Fibroblast of skin of back (primary cell): ENCODE data around the gene TJP3.

Source experiments
- DNase-seq: peaks from one replicate; pipeline ENCODE4 v3.0.0-alpha.2; 2013

Gene TJP3

DNA sequence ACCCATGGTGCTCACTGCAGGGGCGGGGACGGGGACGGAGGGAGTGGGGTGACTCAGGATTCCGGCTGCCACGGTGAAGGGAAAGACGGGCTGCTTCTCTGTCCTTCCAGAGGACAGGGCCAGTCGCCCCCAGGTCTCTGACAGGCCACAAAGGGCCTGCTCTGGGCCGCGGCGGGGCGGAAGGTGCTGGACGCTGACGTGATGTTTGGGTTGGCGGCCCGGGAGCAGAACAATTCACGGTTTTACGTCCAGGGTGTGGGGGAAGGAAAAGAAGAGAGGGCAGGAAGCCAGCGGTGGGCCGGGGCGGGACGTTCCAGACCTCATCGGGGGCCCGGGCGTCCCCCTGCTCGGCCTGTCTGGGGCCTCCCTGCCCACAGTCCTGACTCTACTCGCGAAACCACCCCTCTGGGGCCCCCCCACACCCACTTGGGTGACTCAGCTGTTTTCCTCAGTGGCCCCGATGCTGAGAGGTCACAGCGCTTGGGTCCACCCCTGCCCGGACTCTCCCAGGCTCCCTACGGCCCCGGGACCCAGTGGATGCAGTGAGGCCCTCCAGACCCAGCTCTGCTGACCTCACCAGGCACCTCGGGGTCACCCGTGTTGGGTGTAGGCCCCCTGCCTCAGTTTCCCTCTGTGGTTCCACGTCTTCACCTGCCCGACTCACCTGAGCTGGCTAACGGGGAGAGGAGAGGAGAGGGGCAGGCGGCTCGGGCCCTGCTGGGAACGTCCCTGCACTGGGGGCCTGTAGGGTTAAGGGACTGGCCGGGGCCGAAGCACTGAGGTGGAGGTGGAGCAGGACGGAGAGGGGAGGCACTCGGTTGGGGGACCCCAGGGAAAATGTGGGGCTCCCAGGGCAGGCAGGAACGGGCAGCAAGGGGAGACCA is 37.1 kb upstream of the TJP3 start:
- DNase-seq = peak; percentile 22

DNA sequence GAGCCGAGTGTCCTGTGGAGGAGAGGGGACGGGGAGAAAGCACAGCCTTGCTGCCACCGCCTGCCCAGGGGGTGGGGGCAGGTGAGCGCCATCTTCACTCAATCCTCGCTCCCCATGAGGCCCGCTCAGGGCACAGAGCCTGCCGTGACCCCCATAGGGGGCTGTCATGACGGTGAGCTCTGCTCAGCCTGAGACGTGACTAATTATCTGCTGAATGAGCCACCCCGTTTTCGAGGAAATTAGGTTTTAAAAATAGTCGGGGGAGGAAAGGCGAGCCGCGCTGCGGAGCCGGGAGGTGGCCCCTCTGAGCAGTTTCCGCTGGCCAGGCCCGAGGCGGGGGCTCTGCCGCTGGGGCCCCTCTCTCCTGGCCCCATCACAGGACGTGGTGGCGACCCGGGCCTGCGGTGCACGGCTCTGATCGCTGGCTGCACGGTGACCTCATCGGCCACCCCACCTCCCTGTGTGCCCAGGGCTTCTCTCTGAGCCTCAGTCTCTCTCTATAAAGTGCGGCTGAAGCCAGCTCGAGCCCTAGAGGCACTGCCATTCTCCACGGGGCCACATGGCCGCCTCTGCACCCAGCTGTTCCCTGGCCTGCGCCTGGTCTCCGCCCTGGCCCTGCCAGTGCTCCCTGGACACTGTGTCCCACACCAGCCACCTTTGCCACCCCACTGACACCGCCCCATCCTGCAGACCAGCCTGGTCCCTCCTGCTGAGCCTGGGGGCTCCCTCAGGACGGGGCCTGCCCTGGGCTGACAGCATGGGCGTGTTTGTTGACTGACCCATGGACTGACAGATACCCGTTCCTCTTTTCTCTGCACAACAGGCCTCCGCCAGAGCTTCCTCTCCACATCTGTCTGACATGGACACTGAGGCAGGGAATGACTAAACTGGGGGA is 36.3 kb upstream of the TJP3 start:
- DNase-seq = no peak

DNA sequence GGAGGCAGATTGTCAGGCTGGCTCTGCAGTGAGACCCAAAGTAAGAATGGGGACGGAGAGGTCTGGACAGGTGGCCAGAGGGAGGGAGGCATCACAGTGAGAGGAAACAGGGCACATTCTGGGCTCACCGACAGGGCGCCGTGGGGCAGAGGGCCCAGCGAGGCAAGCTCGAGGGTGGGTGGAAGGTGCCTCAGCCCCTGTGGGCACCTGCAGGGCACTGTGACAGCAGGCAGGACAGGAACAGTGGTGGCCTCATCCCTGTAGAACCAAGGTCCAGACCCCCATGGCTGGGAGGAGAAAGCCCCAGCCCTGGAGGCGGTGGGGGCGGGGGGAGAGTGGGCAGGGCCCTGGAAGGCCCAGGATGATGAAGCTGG is 35.6 kb upstream of the TJP3 start:
- no peak for DNase-seq

DNA sequence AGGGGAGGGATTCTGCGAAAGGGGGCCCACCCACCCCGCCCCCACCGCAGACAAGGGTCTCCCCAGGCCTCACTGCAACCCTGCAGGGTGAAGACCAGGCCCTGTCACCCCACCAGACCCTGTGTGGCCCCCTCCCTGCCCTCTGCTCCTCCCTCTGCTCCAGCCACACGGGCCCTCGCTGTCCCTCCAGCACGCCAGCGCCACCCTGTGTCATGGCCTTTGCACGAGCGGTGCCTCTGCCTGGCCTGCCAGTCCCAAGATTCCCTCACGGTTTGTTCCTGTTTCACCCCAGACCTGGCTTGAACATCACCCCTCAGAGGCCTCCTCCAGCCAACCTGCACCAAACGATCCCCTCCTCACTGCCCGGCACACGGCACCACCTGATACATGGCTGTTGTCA is 35.2 kb upstream of the TJP3 start:
- DNase-seq = no peak

DNA sequence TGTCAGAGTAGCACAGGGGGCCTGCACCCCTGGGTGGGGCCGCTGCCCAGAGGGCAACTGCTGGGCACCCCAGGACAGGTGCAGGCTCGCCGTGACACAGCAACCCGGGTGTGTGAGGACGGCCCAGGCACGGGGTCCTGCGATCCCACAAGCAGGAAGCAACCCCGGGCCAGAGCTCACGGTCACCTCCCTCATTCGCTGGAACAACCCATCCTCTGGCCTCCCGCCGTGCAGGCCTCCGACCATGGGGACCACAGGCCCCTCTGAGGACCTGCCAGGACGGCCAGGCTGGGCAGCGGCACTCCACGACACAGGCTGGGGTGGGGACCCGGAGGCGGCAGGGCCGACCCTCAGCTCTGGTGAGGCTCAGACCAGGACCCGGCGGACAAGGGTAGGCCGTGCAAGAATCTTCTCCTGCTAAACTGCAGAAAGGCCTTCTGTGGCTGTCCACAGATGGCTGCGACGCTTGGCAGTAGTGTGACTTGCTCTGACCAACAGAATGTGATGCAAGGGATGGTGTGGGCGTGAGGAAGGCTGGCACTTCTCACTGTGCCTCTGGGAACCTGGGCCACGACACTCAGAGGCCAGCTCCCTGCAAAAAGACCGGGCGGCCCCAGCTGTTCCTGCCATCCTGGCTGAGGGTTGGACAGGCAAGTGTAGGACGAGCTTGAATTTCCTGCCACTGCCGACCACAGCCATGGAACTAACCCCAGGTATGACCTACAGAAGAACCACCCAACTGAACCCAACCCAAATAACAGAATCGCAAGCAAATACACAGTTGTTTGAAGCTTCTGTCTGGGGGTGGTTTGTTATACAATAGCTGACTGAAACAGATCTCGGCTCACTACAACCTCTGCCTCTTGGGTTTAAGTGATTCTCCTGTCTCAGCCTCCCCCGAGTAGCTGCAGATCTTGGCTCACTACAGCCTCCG is 34.4 kb upstream of the TJP3 start:
- DNase-seq = no peak

DNA sequence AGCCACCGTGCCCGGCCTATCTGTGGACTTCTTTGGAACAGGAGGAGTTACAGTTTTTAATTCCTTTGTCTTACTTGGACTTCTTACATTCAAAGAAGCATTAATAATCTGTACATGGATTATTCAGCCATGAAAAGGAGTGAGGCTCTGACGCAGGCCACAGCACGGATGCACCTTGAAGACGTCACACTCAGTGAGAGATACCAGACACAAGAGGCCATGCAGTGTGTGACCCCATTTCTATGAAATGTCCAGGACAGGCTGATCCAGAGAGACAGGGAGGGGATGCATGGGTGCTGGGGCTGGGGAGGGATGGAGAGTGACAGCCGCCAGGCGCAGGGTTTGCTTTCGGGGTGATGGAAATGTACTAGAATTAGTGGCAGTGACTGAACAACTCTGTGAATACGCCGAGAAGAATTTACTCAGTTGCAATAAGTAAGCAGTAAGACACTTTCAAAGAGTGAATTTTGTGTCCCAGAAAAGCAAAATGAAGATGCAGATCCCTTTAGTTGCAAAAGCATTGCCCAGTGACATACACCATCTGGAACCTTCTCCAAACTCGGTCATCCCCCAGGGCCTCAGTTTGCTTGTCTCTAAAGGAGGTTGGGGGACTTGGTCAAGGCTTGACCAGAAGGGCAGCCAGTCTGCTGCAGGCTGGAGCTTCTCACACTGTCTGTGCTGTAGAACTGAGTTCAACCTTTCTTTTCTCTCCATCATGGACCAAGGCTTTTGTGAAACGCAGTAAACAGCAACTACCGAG is 33.2 kb upstream of the TJP3 start:
- no peak for DNase-seq

DNA sequence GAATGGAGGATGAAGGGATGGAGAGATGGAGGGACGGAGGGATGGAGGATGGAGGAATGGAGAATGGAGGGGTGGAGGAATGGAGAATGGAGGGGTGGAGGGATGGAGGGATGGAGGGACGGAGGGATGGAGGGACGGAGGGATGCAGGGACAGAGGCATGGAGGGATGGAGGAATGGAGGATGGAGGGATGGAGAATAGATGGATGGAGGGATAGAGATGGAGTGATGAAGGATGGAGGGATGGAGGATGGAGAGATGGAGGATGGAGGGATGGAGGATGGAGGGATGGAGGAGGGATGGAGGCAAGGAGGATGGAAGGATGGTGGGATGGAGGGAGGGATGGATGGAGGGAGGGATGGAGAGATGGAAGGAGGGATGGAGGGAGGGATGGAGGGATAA is 30.0 kb upstream of the TJP3 start:
- DNase-seq = no peak

DNA sequence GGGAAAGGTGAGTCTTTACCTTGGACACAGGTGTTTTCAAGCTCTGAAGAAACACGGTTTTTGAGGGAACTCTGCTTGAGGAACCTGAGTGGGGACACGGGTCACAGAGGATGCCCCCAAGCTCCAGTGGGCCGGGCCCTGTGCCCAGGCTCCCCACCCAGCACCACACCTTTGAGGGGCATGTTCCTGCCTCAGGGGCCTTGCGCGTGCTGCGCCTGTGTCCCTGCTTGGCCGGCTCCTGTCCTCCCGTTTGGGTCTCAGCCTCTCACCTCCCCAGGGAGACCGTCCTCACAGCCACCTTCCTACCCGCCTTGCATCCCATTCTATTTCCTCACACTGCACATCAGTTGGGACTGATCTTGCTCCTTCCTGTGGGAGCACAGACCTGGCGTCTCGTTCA is 29.0 kb upstream of the TJP3 start:
- no peak for DNase-seq

DNA sequence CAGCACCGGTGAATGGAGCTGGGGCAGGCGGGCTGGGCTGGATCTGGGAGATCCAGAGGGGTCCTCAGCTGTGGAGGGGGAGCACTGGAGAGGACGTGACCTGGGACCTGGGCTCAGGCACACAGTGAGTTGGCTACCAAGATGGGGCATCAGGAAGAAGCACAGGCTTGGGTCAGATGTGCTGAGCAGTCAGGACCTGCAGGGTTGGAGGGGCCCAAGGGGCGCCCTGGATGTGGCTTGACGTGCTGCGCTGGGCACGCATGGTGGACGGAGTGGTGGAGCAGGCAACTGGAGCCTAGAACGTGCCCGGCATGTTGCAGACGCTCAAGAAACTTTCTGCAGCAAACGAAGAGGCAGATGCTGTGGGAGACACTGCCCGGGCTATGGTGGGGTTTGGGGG is 28.6 kb upstream of the TJP3 start:
- DNase-seq = no peak

DNA sequence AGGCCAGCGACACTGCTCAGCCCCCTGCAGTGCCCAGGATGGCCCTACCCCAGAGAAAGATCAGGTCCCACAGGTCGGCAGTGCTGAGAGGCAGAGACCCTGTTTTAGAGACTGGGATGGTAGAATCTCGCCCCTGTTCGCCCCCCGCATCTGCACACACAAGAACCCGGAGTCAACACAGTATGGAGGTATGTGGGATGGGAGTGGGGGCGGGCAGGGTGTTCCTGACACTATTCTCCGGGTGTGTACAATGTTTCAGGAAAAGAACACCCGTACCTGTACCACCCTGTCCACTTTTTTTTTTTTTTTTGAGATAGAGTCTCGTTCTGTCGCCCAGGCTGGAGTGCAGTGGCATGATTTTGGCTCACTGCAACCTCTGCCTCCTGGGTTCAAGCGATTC is 27.2 kb upstream of the TJP3 start:
- no peak for DNase-seq

DNA sequence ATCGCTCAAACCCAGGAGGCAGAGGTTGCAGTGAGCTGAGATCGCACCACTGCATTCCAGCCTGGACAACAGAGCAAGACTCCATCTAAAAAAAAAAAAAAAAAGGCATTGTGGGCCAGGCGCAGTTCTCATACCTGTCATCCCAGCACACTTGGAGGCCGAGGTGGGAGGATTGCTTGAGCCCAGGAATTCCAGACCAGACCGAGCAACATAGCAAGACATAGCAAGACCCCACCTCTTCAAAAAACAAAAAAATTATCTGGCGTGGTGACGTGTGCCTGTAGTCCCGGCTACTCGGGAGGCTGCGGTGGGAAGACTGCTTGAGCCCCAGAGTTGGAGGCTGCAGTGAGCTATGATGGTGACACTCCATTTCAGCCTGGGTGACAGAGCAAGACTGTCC is 25.9 kb upstream of the TJP3 start:
- DNase-seq = no peak

DNA sequence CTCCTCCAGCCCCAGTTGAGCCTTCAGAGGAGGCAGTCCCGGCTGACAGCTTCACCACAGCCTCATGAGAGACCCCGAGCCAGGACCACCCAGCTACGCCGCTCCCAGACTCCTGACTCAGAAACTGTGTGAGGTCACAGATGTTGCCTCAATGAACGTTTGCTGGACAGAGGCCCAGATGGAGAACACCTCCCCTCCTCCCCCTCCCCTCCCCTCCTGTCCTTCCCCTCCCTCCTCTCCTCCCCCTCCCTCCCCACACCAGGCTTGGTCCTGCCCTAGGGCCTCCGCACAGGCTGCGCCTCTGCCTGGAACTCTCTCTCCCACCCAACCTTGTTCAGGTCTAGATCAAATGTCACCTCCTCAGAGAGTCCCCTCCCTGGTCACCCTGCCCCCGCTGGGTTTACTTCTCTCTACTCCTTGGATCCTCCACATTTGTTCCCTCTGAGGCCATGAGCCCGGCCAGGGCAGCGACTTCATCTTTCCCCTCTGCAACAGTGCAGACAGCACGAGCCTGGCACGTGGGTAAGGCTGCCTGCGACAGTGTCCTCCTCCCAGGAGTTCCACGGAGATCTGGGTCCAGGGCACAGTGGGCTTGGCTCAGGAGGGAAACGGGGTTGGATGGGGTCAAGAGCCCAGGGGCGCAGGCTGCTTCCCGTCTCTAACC is 25.3 kb upstream of the TJP3 start:
- DNase-seq = peak; percentile 40

DNA sequence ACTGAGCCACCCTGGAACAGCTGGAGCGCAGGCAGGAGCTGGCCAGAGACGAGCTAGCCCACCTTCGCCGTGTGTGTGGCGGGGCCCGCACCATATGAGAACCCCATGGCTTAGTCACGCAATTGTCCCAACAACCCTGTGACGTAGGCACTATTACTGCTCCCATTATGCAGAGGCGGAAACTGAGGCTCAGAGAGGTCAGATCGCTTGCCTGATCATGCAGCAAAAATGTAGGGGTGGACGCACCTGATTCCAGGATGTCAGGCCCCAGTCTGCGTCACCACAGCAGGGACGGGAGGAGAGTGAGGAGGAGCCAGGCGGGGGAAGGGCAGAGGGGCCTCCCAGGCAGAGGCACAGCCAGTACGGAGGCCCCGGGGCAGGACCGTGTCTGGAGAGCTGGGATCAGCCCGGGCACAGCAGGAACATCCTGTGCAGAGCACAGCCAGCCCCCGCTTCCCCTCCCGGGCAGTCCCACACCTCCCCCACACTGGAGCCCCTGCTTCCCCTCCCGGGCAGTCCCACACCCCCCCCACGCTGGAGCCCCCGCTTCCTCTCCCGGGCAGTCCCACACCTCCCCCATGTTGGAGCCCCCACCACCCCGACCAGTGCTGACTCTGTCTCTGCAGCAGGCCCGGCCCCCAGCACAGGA is 24.7 kb upstream of the TJP3 start:
- peak; percentile 57 for DNase-seq

DNA sequence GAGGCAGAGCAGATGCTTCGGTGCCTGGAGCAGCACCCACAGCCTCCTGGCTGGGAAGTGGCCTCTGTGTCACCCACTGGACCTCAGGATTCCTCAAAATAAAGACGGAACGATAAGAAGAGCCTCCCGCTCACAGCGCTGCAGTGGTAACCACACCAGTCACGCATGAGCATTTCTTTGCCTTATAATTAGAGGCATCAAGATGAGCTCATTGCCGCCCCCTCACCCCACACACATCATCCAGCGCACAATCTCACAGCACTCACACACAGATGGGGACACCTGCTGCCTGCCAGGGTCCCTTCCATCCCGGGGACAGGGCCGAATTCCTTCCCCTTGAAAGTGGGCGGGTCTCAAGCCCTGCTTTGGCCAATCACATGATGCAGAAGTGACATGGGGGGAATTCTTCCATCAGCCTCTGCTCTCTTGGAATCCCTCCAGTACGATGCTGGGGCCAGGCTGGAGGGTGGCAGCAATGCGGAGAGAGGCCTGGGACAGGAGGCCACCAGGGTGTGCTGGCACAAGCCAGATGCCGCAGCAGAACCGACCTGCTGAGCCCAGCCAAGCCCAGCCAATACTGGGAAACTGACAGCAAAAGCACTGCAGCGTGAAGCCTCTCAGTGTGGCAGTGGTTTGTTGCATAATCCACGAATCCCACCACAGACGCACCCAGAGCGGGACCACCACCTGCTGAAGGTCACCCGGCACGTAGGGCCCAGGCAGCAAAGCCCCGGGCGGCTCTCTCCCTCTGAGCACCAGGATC is 23.9 kb upstream of the TJP3 start:
- DNase-seq = peak; percentile 46

DNA sequence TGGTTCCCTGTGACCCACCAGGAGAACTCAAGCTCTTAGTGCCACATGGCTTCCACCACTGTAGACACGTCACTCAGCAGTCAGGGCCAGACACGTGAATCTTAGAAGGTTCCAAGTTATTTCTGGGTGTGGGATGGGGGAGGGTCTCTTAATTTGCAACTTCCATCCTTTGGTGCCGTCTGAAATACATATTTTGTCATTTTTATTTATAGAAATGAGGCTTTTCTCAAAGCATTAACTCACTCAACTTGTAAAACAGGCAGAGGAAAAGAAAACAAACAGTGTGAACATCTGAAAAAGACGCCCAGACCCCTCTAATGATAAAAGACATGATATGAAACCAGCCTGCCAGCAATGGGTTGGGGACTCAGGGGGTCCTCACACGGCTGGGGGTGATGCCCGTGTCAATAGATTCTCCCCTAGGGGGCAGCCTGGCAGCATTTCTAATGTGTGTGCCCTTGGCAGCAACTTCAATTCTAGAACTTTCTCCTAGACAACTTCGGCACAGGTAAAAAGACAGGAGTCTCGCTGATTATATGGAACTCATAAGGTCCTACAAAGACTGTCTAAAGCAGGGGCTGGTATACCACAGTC is 23.3 kb upstream of the TJP3 start:
- no peak for DNase-seq

DNA sequence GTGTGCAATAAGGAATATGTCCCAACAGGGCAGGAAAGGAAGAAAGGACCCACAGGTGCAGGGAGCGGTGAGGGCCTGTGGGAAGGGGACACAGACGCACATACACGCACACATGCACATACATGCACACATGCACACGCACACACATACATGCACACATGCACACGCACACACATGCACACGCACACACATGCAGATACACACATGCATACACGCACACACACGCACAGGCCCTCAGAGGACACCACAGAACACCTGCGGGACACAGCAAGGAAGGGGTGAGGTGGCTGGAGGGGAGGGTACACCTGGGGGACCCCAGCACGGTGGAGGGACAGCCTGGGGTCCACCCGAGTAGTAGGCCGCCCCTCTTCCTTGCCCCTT is 20.8 kb upstream of the TJP3 start:
- DNase-seq = no peak

DNA sequence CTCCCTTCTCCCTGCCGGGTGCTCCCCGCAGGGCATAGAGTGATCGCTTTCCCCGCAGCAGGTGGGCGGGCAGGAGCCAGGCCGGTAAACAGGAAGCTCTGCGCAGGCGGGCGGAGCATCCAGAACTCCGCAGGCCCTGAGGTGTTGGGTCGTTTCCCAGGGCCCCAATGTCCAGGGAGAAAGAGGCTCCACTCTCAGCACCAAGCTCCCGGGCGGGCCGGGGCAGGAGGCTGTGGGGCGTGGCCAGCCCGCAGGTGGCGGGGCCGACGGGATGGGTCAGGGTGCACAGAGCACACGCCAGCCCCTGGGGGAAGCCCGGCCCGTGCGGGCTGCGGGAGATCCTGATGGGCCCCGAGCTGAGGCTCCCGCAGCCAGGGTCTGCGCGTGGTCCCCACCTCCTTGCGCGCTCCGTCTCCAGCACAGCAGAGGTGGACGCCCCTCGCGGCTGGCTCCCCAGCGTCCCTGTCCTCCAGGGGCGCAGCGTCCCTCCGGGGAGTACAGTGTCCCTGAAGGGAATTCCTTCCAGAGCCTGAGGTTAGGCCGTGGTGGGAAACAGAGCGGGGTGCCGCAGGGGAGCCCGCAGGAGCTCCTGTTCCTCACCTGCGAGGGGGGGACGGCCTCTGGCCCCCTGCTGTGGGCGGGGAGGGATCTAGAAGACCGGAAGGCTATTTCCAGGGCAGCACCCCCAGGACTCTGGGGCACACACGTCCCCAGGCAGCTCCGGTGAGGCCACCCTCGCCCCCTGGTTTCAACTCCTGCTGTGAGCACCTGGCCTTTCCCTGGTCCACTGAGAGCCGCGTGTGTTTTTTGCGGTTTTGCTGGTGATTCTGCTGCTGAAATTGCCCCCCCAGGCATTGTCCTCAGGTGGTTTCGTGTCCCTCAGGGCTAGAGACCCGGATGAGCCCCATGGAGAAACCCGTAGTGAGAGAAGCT is 20.1 kb upstream of the TJP3 start:
- DNase-seq = no peak

DNA sequence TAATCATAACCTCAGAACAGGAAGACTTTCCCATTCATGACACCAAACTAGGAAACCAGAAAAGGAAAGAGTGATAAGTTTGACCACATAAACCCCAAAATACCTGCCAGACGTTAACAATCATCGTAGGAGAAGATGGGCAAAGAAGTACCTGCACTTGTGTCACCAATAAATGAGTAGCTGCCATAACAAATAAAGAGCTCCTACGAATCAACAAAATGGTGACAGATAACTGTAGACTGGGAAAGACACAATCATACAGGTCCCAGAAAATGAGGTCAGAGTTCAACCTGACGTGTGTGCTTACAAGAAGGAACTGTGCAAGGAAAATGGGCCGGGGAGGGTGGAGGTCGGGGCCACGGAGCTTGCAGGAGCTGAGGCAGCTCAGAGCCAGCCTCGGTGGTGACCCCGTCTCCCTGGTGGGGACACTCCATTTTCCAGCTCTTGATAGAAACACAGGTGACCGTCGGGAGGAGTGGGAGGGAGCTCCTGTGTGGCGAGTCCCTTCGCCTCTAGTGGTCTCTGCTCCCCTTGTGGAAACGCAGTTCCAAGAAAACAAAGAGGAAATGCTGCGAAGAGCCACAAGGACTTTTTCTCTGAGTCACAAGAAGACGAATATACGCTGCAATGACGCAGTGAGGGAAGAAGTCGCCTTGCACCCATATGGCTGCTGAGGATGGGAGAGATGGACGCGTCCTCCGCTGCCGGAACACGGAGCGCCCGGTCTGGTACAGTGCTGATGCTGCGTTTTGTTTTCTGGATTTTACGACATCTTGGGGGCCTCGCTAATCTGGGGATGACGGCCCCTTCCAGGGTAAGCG is 17.4 kb upstream of the TJP3 start:
- no peak for DNase-seq
